Bladder microvascular endothelial cell (primary cell): ENCODE data around the gene PLPP7. TPM values are rescaled to one million over a fixed set of nuclear protein-coding genes. Genes with fewer than 3 reads are reported as not detected.

Experiments used
- total RNA-seq: library from RNA; depleted of rRNA; stranded (reverse); fragments of >200 nt; gene quantifications from 2 replicates; pipeline ENCODE4 v1.2.3, GENCODE V29; 2014

The PLPP7 gene
- total RNA-seq, result 1.8 TPM in 2 replicates

GRCh38 chr9:131289301-131290035, at the start of gene PLPP7:
Gene PLPP7 (plus strand): TSS chr9:131289723. CDS start chr9:131289998, 275 bp downstream.

DNA sequence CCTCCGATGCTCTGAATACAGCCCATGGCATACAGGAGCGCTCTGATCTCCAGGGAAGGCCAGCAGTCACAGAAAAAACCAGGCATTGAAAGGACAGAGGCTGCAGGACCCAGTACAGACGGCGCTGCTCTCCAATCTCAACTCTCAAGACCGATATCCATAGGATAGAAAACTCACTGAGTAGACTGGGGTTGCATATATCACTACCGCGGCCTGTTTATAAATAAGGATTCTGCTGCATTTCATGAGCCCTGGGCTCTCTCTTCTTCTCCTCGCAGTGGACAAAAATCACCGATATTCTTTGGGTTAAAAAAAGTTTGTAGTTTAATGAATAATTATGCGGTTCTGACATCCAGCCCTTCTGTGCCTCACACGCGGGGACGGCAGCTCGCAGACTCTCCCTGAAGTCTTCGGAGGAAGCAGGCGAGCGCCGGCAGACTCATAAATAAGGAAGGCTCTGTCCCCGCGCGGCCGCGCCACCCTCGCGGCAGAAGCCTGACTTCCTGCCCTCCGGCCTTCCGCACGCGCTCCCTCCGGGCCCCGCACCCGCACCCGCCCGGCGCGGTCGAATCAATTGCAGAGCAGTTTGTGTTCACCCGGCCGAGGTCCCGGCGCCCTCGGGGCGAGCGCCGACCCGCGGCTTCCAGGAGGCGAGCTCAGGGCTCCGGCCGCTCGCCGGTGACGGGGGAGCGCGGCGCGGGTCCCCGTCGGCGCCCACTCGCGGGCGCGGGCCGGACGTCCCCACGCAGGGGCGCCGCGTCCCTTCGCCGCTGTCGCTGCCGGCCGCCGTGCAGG, 13.2 kb upstream of the PLPP7 start, which contains the start of gene FAM78A:
FAM78A (minus strand) TSS at position 417 of the 795 bp plus-strand sequence; CDS start at position 86, 331 bp downstream.

Other genes starting within 250 kb of the PLPP7 start
- gene AIF1L, start 193.2 kb upstream of the PLPP7 start, total RNA-seq, result 17.4 and 44.0 TPM in 2 replicates
- 10.4 and 23.5 TPM in 2 replicates for gene NUP214, start 164.1 kb upstream of the PLPP7 start, total RNA-seq
- gene FAM78A, start 13.2 kb upstream of the PLPP7 start, total RNA-seq, result 4.7 and 5.3 TPM in 2 replicates
- 37.4 and 108 TPM in 2 replicates for gene PRRC2B, start 104.4 kb downstream of the PLPP7 start, total RNA-seq
- gene POMT1, start 213.2 kb downstream of the PLPP7 start, total RNA-seq, result 26.2 and 46.8 TPM in 2 replicates
- gene UCK1, start 241.5 kb downstream of the PLPP7 start, total RNA-seq, result 12.6 and 18.2 TPM in 2 replicates